SU-DHL-6 (cell line): ENCODE results near the gene HAO1.
A peak's percentile ranks its signal among the peaks of the same experiment; 100 is the strongest.

Source experiments
- H2AFZ ChIP-seq: fragments of 200-600 bp; sonication (generic); 2 replicates; pipeline ENCODE4 v1.6.1; 2014; ENCODE audit warnings: low read depth, mild to moderate bottlenecking, moderate library complexity, mixed read lengths, antibody characterized with exemption, low read length; ENCODE audit not compliant: severe bottlenecking
- H3F3A ChIP-seq: fragments of 200-600 bp; shearing (Covaris generic); 2 replicates; pipeline ENCODE4 v1.6.0; 2016; ENCODE audit warnings: antibody characterized with exemption, mild to moderate bottlenecking; ENCODE audit not compliant: insufficient read depth
- H3K27ac ChIP-seq: fragments of 200-600 bp; sonication (generic); 2 replicates; pipeline ENCODE4 v1.5.1; 2016; ENCODE audit warnings: low read depth, mild to moderate bottlenecking, low read length, moderate library complexity, mixed read lengths
- H3K27me3 ChIP-seq: fragments of 200-600 bp; sonication (generic), shearing (Covaris generic); 2 replicates; pipeline ENCODE4 v1.6.0; 2014; ENCODE audit warnings: mild to moderate bottlenecking, low read length
- H3K36me3 ChIP-seq: fragments of 200-600 bp; sonication (generic); 2 replicates; pipeline ENCODE4 v1.6.1; 2014; ENCODE audit warnings: mild to moderate bottlenecking, low read length, mixed read lengths
- H3K4me2 ChIP-seq: fragments of 300-600, 200-600 bp; shearing (Covaris generic), sonication (generic); 2 replicates; pipeline ENCODE4 v1.6.0; 2014; ENCODE audit warnings: low read length, low read depth, mild to moderate bottlenecking; ENCODE audit not compliant: poor library complexity, severe bottlenecking
- H3K4me3 ChIP-seq: fragments of 200-600 bp; sonication (generic); 2 replicates; pipeline ENCODE4 v1.5.1; 2014; ENCODE audit warnings: antibody characterized with exemption, low read length, mild to moderate bottlenecking, mixed read lengths; ENCODE audit not compliant: insufficient read depth, poor library complexity, severe bottlenecking
- H3K79me2 ChIP-seq: fragments of 200-600 bp; sonication (generic); 2 replicates; pipeline ENCODE4 v1.6.1; 2014; ENCODE audit warnings: mild to moderate bottlenecking, low read length, moderate library complexity; ENCODE audit not compliant: insufficient read depth
- H3K9ac ChIP-seq: fragments of 200-600 bp; sonication (generic); 2 replicates; pipeline ENCODE4 v1.7.0; 2014; ENCODE audit warnings: mild to moderate bottlenecking, low read length
- H3K9me2 ChIP-seq: fragments of 200-600 bp; sonication (generic); replicated peaks from 2 replicates; pipeline ENCODE4 v1.6.1; 2014; ENCODE audit warnings: low read length; ENCODE audit not compliant: insufficient read depth
- H3K9me3 ChIP-seq: fragments of 200-600 bp; sonication (generic); 2 replicates; pipeline ENCODE4 v1.6.1; 2014; ENCODE audit warnings: low read length, mixed read lengths; ENCODE audit not compliant: insufficient read depth
- H4K20me1 ChIP-seq: fragments of 200-600 bp; sonication (generic); 2 replicates; pipeline ENCODE4 v1.6.1; 2014; ENCODE audit warnings: low read depth, mild to moderate bottlenecking, antibody characterized with exemption, low read length, moderate library complexity, mixed read lengths
- EZH2phosphoT487 ChIP-seq: fragments of 200-600 bp; sonication (generic), shearing (Covaris generic); conservative IDR thresholded peaks from 2 replicates; pipeline ENCODE4 v1.6.1; 2018; ENCODE audit warnings: mild to moderate bottlenecking, antibody characterized with exemption, low read length, moderate library complexity, mixed read lengths
- TF ChIP-seq, protein P1 (sequence below): fragments of 200-600 bp; sonication (generic); IDR thresholded peaks from one replicate; pipeline ENCODE4 v1.5.1; 2017; ENCODE audit warnings: antibody characterized with exemption, mild to moderate bottlenecking, low read length, moderate library complexity; ENCODE audit not compliant: insufficient read depth, poor library complexity, severe bottlenecking

Gene HAO1

DNA sequence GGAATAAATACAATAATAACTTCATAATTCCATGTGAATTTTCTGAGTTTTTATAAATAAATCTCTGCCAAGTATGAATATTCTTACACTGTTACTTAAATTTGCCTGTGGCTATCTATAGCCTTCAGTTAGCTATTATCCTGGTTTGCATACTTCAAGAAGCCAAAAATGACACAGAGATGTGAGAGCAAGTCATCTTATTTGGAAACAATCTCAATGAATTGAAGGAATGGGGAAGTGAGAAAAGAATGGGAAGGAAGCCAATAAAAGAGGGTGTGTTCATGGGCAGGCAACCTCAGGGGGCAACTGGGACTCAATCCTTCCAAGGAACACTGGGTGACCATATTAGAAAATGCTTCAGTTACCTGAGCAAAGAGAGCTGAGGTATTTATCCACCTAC lies 9.9 kb downstream of the HAO1 start:
- Histone ChIP-seq H3K27me3 (no peaks in the 10 kb centered on the region), H4K20me1 (no peaks in the 10 kb centered on the region), H3K9me2 (no peaks in the 10 kb centered on the region), H3F3A (no peaks in the 10 kb centered on the region), H3K27ac (no peak overlapping the region), H2AFZ (no peak overlapping the region), H3K9ac (no peak overlapping the region), H3K79me2 (no peaks in the 10 kb centered on the region), H3K36me3 (no peaks in the 10 kb centered on the region), H3K9me3 (no peaks in the 10 kb centered on the region), H3K4me2 (no peak overlapping the region), H3K4me3 (no peak overlapping the region)
- no peak for TF ChIP-seq EZH2phosphoT487
- TF ChIP-seq, protein P1, sequence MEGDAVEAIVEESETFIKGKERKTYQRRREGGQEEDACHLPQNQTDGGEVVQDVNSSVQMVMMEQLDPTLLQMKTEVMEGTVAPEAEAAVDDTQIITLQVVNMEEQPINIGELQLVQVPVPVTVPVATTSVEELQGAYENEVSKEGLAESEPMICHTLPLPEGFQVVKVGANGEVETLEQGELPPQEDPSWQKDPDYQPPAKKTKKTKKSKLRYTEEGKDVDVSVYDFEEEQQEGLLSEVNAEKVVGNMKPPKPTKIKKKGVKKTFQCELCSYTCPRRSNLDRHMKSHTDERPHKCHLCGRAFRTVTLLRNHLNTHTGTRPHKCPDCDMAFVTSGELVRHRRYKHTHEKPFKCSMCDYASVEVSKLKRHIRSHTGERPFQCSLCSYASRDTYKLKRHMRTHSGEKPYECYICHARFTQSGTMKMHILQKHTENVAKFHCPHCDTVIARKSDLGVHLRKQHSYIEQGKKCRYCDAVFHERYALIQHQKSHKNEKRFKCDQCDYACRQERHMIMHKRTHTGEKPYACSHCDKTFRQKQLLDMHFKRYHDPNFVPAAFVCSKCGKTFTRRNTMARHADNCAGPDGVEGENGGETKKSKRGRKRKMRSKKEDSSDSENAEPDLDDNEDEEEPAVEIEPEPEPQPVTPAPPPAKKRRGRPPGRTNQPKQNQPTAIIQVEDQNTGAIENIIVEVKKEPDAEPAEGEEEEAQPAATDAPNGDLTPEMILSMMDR: no peak

DNA sequence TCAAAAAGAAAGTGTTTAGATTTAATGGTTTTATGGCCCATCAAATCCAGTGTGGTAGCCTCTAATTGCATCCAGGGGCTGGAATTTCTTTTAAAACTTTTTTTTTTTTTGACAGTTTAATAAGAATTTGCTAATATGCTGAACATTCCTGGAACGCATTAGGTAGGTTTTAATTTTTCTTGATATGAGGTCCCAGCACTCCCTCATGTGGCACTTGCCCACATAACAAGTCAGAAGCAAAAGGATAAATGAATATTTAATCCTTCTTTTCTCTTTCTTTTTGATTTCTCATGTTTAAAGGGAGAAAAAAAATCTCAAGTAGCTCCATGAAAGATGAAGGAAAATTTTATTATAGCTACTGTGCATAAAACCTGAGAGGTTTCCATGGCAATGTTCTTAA lies 13.5 kb downstream of the HAO1 start:
- H2AFZ ChIP-seq: no peak overlapping the region
- H3K36me3 ChIP-seq: no peaks in the 10 kb centered on the region
- H3K9me3 ChIP-seq: no peaks in the 10 kb centered on the region
- TF ChIP-seq, protein P1: peak; percentile 22
- no peak for TF ChIP-seq EZH2phosphoT487
- no peak overlapping the region for H3K27ac ChIP-seq
- H3K9ac ChIP-seq: no peak overlapping the region
- no peak overlapping the region for H3K4me2 ChIP-seq
- H3K79me2 ChIP-seq: no peaks in the 10 kb centered on the region
- no peaks in the 10 kb centered on the region for H4K20me1 ChIP-seq
- no peaks in the 10 kb centered on the region for H3K27me3 ChIP-seq
- H3F3A ChIP-seq: no peaks in the 10 kb centered on the region
- H3K9me2 ChIP-seq: no peaks in the 10 kb centered on the region
- no peak overlapping the region for H3K4me3 ChIP-seq

DNA sequence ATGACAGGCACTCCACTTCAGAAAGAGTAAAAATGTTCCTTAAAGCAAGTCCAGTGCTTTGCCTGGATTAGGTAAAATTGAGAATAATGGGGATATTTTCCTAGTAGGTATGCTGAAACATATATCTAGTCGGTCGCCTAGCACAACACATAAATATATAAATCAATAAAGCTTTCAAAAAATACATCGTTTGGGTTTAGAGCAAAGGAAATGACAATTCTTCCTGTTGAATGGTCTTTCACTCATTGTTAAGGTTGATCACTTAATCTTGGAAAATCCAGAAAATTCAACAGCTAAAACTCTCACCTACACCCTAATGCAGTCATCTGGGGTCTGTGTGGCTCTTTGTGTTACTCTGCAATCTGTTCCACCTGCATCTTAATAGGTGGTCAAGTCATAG lies 13.9 kb downstream of the HAO1 start:
- no peak overlapping the region for H3K4me3 ChIP-seq
- H3K36me3 ChIP-seq: no peaks in the 10 kb centered on the region
- no peaks in the 10 kb centered on the region for H3K79me2 ChIP-seq
- H3F3A ChIP-seq: no peaks in the 10 kb centered on the region
- no peak overlapping the region for H3K9ac ChIP-seq
- H3K9me2 ChIP-seq: no peaks in the 10 kb centered on the region
- no peak overlapping the region for H2AFZ ChIP-seq
- H3K9me3 ChIP-seq: no peaks in the 10 kb centered on the region
- no peak overlapping the region for H3K27ac ChIP-seq
- TF ChIP-seq, protein P1: no peak
- TF ChIP-seq EZH2phosphoT487: no peak
- no peaks in the 10 kb centered on the region for H3K27me3 ChIP-seq
- H3K4me2 ChIP-seq: no peak overlapping the region
- no peaks in the 10 kb centered on the region for H4K20me1 ChIP-seq

DNA sequence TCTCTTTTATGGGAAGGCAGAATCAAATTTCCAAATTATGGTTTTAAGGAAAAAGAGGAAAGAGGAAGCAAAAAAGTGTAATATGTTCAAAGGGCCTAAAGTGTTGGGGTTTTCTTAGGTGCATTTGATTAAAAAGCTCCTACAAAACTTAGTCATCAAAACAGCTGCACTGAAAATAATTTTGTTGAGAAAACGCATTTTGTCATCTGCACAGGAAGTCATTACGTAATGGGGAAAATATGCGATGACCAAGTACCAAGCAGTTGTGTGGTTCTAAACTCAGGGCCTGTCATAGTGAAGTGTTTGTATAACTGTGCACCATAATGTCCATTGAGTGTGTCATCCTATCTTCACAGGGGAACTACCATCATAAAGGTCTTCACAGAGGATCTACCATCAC lies 15.6 kb downstream of the HAO1 start:
- Histone ChIP-seq H3K27me3 (no peaks in the 10 kb centered on the region), H3K9me2 (no peaks in the 10 kb centered on the region), H2AFZ (no peak overlapping the region), H3K4me2 (no peak overlapping the region), H3K9me3 (no peaks in the 10 kb centered on the region), H3K27ac (no peak overlapping the region), H3K79me2 (no peaks in the 10 kb centered on the region), H3F3A (no peaks in the 10 kb centered on the region), H3K4me3 (no peak overlapping the region), H4K20me1 (no peaks in the 10 kb centered on the region), H3K9ac (no peak overlapping the region), H3K36me3 (no peaks in the 10 kb centered on the region)
- TF ChIP-seq EZH2phosphoT487: no peak
- TF ChIP-seq, protein P1: no peak
